22Rv1 (cell line): ENCODE results near the gene ADGRL3.

Source experiments
- ZFX ChIP-seq: fragments of 450-650 bp; IDR thresholded peaks from 2 replicates; pipeline ENCODE4 v1.6.1; 2017; ENCODE audit warnings: antibody characterized with exemption, borderline replicate concordance
- TF ChIP-seq, protein P1 (sequence below): fragments of 450-650 bp; IDR thresholded peaks from 2 replicates; pipeline ENCODE4 v1.5.1; 2017; ENCODE audit warnings: mild to moderate bottlenecking

DNA sequence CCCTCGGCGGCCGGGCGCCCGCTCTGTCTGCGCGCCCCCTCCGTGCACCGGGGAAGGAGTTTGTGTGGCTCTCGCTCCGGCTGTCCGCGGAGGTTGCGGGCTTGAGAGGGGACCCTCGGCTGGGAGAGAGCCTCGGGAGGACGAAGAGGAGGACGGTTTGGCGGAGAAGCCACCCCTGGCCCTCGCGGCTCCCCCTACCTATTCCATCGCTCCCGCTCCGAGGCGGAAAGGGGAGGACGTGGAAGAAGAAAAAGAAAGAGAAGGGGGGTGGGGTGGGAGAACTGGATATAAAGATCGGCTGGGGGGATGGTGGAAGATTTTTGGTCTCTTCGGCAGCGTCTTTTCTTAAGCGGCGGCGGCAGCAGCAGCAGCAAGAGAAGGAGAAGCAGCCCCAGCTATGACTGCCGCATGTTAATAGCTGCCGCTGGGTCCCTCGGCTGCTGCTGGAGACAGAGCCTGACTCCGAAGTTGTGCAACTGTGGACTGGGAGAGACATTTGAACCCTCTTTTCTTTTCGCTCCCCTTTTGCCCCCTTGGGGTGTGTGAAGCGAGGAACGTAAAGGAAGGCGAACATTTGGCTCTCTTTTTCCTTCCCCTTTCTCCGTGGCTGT is 895 bp downstream of the ADGRL3 start:
- TF ChIP-seq, protein P1, sequence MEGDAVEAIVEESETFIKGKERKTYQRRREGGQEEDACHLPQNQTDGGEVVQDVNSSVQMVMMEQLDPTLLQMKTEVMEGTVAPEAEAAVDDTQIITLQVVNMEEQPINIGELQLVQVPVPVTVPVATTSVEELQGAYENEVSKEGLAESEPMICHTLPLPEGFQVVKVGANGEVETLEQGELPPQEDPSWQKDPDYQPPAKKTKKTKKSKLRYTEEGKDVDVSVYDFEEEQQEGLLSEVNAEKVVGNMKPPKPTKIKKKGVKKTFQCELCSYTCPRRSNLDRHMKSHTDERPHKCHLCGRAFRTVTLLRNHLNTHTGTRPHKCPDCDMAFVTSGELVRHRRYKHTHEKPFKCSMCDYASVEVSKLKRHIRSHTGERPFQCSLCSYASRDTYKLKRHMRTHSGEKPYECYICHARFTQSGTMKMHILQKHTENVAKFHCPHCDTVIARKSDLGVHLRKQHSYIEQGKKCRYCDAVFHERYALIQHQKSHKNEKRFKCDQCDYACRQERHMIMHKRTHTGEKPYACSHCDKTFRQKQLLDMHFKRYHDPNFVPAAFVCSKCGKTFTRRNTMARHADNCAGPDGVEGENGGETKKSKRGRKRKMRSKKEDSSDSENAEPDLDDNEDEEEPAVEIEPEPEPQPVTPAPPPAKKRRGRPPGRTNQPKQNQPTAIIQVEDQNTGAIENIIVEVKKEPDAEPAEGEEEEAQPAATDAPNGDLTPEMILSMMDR, result no peak
- no peak for TF ChIP-seq ZFX
